HG03469 (cell line): Measurements from ENCODE around the gene A1BG.
"Not testable (repeated sequence)": the region's sequence is repeated elsewhere in the genome, so short reads cannot be mapped to it uniquely, and the experiment has no call there.

ENCODE experiments used
- ATAC-seq: cut with Tn5 transposase; IDR thresholded peaks from one replicate; pipeline ENCODE4 v1.9.1; 2021; ENCODE audit warnings: mild to moderate bottlenecking, moderate library complexity, moderate number of reproducible peaks; ENCODE audit not compliant: unreplicated experiment

Gene A1BG

DNA sequence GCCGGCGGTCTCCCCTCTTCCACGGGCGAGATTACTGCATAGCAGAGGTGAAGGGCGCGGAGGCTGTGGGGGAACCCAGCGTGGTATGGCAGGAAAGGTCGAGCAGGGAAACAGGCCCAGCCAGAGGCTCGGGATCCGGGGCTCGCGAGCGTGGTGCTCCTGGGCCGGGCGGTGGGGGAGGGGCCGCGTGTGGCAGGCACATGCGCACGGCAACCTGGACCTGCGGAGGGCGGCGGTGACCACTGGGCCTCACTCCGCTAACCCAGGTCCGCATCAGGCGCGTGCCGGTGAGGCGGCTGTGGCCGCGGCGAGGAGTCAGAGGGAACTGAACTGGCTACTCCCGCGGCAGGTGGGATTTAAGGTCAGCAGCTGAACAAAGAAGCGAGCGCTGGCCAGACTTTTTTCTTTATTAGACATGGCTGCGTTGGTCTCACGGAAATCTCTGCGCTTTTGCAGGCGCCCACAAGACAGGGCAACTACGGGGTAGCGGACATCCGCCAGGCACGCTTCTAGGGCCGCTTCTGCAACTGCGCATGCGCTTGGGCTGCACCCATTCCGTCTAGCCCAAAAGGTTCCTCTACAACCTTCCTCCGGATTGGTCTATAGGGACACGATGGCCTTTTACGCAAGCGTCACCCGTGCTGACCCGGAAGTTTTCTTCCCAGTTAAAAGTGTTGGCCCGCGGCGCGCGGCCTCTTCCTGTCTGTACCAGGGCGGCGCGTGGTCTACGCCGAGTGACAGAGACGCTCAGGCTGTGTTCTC, 33.5 kb upstream of the A1BG start, which contains the start of gene RPS5:
Gene RPS5 (plus strand): TSS at position 694 of the 762 bp plus-strand sequence. CDS start 869 bp downstream, outside the sequence.
- peak; percentile 59 for ATAC-seq

DNA sequence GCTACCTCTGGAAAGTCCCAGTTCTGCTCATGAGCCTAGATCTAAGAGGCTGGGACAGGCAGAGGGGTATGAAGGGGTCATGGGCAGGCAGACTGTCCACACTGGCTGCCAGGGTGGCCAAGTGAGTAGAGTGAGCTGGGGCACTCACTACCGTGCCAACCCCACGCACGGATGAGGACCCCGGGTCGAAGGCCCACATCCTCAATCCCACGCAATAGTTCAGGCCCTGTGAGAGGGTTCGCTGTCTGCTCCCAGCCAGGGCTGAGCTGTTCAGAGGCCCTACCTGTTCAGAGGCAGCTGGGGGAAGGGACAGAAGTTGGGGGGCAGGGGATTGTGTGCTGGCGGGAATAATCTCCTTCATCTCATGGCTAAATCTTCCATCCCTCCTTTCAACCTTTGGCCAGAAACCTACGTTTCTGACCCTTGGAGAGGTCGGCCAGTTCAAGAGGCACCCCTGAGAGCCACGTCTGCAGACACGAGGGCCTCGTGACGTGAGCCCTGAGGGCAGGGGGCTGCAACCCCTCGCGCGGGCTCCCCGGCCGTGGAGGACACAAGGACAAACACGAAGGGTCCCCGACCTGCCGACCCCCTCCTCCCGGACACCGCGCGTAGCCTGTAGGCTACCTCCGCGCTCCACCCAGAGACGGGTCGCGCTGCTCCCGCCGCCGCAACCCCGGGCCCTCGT, 32.7 kb upstream of the A1BG start:
- ATAC-seq, result no peak

DNA sequence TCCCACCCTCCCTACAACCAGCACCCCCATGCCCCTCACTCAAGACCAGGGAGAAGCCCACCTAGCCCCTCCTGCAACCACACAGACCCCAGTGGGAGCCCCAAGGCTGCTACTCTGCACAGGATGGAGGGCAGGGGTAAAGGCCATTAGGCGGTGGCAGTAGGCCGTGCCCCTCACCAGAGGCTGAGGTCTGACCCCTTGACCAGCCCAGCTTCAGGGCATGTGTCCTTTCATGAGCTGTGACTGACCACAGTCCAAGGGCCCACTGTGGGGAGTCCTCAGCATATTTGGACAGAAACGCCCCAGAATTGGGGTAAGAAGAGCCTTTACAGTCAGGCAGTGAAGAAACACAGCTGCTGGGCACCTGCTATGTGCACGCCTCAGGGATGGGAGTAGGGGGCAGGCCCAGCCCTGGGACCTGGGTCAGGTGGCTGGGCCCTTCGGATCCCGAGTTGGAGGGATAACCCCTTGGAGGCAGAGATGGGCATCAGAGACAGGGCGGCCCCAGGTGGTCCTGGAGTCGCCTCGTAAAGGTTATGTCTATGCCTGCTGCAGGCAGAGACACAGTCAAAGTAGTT, 32.1 kb upstream of the A1BG start:
- no peak for ATAC-seq

DNA sequence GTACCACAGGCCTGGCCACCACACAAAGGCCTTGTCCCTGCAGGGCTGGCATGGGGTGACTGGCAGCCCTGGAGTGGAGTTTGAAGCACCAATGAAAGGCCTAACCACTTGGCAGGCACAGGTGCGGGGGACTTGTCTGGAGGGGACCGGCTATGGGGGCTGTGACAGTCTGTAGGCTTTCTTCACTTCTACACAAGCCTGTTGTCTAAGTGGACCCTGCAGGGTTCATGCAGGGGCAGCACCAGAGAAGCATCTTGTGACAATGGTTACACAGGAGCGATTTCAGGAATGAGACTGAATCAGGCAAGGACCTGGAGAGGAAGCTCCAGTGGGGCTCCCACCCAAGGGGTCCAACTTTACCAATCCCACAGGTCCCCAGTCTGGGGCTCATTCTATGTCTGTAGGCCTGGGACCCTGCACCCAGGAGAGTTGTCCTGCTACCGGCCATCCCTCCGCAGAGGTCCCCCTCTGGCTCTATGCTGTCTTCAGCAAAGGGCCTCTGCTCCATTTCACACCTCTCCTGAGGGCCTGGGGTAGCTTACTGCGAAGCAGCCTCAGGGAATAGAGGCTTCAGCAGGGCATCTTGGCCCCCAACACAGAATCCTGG, 29.8 kb upstream of the A1BG start:
- ATAC-seq, result no peak

DNA sequence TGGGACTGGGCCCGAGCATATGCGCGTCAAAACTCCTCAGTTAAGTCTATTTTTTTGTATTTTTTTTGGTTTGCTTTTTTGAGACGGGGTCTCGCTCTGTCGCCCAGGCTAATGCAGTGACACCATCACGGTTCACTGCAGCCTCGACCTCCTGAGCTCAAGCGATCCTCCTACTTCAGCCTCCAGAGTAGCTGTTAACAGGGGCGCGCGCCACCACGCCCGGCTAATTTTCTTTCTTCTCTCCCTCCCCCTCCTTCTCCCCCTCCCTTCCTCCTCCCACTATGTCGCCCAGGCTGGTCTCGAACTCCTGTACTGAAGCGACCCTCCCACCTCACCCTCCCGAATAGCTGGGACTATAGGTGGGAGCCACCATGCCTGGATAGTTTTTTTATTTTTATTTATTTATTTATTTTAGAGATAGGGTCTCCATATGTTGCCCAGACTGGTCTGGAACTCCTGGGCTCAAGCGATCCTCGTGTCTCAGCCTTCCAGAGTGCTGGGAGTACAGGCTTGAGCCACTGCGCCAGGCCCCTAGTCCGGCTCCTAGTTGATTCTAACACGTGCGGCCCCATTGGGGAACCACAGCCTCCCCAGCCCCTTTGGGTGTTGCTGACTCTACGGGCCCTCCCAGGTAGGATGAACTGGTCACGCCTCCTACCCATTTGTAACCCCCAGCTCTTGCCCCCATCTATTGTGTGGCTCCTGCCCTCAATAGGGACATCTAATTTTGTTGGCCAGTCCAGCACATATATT, 28.3 kb upstream of the A1BG start:
- no peak for ATAC-seq

DNA sequence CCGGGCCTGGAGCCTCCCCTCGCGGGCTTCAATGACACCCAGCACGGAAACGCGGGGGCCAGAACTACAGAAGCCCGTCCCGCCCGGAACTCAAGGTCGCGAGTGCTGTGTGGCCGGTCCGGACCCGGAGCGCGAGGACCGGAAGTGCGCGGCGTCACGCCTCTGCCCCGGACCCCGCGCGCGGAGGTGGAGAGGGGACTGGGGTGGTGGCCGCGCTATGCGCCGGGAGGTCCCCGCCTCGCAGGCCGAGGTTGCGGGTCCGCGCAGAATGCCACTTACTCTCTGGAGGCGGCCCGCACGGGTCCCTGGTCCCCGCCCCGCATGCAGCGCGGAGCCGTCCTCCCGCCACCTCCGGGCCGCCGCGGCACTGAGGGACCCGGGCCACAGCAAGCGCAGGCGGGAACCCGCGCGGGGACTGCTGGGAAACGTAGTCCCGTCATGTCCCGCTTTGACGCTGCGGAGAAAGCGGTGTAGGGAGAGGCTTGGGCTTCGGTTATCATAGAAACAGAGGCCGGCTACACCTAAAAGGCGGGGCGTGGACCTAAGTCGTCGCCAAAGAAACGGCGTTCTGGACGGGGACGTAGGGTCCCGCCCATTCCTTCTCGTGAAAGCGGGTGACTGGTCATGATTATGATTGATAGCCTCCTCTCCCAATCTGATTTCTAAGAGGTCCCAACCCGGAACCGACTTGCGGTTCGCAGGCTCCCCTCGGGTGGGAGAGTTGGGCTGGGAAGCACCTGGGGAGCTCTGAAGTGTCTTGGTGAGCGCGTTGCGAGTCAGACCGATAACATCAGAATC, 27.6 kb upstream of the A1BG start, which contains the start of gene ZNF837:
Gene ZNF837 (minus strand): TSS at position 369 of the 798 bp plus-strand sequence. CDS start 11,698 bp downstream, outside the sequence.
- ATAC-seq, result peak; percentile 57

DNA sequence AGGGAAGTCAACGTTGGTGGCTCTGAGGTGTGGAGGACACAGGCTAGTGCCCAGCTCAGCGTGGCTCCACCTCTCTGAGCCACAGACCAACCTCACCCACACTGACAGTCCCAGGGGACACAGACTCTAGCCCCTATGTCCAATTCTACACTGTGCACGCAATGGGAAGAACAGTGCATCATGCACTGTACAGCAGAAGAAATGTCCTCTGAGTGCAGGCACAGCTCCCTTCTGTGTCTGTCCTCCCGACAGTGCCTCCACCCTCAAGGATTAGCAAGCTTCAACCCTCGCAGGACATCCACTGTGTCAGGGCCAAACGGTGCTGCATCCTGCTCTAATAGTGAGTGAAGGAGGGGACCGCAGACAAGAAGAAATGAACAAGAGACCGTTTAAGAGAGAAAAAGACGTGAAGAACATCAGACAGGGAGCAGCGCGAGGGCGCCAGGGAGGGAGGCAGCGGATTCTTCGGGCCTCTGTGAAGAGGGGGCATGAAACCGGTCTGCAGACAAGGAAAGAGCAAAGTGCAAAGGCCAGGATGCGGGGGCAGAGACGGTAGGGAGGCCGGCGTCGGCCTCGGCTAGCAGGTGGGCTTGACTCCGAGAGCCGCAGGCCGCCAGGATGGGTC, 26.9 kb upstream of the A1BG start:
- ATAC-seq, result no peak

DNA sequence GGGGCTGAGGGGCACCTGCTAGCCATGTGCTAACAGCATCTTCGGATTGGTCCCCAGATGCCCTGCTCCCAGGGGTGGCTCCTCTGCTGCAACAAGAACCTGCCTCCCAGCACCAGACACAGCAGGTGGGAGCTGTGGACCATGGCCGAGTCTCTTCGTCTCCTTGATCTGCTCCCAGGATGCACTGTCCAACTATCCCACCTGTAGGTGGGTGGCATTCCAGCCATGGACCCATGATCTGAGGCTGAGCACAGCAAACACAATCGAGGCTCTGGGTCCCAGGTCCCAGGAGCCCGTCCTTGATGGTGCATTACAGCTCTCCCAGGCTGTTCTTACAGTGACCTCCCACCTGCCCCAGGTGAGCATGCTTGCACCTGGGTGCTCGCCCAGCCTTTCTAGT, 26.0 kb upstream of the A1BG start:
- no peak for ATAC-seq

DNA sequence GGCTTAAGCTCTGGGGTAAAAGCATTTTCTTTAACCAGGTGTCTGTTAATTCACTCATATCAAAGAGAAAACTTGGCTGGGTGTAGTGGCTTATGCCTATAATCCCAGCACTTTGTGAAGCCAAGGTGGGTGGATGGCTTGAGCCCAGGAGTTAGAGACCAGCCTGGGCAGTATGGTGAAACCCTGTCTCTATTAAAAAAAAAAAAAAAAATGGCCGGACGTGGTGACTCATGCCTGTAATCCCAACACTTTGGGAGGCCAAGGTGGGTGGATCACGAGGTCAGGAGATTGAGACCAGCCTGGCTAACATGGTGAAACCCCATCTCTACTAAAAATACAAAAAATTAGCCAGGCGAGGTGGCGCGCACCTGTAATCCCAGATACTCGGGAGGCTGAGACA, 23.4 kb upstream of the A1BG start:
- not testable (repeated sequence) for ATAC-seq

DNA sequence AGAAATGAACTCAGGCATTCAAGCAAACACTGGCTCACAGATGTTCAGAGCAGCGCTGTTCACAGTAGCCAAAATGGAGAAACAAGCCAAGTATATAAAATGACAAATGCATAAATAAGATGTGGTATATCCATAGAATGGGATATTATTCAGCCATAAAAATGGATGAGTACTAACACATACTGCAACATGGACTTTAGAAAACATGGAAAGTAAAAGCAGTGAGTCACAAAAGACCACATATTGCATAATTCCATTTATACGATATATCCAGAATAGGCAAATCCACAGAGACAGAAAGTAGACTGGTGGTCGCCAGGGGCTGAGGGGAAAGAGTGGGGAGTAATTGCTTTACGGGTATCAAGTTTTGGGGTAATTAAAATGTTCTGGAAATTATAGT, 20.9 kb upstream of the A1BG start:
- no peak for ATAC-seq

DNA sequence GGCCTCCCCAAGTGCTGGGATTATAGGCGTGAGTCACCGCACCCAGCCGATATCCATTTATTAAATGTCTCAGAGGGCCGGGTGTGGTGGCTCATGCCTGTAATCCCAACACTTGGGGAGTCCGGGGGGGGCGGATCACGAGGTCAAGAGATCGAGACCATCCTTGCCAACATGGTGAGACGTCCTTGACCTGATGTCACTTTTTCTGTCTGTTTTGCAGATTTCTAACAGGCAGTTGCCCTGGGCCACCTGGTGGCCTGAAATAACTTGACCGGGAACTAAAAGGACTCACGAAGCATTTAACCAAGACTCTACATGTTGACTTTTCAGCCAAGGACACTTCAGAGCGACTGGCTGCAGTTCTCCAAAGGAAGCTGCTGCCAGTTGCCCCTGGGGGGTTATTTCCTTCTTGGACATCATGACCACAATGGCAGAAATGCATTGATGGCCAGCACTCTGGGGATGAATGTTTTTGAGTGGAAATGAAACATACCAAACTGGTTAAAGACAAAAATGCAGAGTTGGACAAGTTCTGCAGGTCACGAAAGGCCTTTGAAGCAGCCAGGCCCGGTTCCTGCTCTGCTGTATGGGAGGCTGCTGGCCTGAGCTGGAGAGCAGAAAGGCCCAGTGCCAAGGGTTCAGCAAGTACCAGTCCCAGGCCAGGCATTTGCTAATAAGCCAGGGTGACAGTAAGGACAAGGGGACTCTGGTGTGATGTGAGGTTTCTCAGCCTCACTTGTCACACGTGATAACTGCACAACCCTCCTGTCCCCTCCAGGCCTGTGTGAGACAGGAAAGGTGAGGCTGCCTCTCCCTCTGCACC, 19.2 kb upstream of the A1BG start:
- ATAC-seq, result no peak

DNA sequence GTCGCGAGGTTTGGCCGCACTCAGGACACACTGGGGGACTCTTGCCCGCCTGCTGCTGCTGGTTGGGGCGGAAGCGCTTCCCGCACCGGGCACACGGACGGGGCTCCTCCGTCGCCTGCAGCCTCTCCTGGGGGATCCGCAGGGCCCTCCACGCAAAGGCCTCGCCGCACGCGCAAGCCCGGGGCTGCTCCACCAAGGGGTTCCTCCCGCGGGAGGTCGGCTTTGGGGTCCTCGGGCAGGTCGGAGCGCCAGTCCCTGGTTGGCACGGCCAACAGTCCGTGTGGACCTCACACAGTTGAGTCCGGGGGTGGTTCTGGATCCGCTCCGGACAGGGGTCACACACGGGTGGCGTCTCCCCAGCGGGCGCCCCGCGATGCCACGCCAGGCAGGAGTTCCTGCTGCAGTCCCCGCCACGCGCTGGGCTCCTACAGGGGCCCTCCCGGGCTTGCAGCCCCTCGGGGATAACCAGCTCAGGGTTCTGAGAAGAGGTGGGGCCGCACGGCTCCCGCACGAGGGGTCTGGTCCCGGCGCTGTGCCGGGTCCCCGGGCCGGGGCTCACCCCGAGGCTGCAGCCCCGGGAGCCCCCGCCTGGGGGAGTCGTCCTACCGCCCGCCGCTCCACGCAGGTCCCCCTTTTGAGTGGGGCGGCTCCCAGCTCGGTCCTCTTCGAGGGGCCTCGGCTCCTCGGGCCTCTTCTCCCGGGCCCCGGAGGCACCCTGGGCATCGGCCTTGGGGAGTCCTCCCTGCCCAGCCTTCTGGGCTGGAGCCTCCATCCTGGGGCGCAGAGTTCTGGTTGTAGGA, 15.5 kb upstream of the A1BG start:
- ATAC-seq, result no peak

DNA sequence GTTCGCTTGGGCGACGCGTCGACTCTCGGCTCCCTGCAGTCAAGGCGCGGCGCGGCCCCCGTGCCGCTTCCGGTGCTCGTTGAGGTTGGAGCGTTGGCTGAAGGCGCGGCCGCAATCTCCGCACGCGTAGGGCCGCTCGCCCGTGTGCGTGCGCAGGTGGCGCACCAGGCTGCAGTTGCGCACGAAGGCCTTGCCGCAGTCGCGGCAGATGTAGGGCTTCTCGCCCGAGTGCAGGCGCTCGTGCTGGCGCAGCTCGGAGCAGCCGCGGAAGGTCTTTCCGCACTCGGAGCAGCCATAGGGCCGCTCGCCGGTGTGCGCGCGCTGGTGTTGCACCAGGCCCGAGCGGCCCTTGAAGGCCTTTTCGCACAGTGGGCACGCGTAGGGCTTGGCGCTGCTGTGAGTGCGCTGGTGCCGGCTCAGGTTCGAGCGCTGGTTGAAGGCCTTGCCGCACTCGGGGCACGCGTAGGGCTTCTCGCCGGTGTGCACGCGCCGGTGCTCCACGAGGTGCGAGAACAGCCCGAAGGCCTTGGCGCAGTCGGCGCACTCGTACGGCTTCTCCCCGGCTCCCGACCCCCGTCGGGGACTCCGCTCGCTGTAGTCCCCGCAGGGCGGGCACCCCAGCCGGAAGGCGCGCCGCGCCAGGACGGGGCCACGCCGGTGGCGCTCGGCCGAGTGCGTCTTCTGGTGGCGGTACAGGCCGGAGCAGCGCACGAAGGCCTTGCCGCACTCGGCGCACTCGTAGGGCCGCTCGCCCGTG, 14.6 kb upstream of the A1BG start:
- no peak for ATAC-seq

DNA sequence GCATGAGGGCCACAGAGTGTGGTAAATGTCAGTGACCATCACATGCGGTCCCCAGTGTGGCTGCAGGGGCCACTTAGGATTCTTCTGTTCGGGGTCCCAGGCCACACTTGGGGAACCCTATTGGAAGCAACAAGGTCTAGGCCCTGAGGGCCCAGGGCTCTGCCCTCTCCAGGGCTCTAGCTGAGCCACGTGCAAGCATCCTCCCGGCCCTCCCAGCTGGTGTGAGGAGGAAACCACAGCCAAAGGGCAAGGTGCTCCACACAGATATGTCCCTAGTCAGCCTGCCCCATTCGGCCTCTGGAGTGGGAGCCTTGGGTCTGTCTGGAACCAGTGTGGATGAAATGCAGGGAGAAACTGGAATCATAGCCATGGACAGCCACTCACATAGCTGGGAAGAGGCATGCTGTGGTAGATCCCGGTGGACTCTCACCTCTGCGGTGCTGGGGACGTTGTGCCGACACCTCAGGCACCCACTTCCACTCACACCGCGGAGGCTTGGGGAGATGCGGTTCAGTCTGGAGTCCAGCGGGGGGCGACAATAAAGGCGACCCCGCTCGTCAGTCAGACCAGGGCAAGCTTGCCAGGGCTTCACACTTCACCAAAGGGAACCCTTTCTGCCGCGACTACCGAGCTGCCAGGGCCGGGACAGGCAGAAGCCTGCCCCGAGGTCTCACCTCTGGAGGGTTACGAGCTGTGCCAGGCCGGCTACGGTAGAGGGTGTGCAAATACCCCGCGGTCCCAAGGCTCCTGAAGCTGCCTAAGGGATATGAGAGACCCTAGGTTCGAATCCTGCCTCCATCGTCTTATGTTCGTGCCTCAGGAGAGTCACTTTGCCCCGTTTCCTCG, 13.5 kb upstream of the A1BG start:
- no peak for ATAC-seq

DNA sequence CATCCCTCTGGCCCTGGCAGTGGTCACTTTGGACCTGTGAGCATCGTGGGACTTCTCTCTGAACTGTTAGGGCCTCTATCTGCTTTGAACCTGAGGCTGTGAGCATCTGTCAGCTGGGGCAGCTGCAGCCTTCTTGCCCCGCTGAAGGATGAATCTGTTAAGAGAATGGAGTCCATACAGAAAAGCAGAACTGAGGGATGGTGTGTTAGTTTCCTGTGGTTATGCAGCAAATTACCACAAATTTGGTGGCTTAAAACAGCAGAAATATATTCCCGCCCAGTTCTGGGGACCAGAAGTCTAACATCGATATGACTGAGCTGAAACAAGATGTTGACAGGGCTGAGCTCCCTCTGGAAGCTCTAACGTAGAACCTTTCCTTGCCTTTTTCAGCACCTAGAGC, 10.9 kb upstream of the A1BG start:
- ATAC-seq, result no peak
